HG02610 (cell line): ENCODE results near the gene MT1E.
"Not testable (repeated sequence)": the region's sequence is repeated elsewhere in the genome, so short reads cannot be mapped to it uniquely, and the experiment has no call there.

Experiments used
- ATAC-seq: cut with Tn5 transposase; IDR thresholded peaks from one replicate; pipeline ENCODE4 v1.9.1; 2021; ENCODE audit warnings: mild to moderate bottlenecking, moderate library complexity; ENCODE audit not compliant: unreplicated experiment

The MT1E gene

GRCh38 chr16:56606476-56607108 lies 19.0 kb upstream of the MT1E start:
- ATAC-seq: no peak

GRCh38 chr16:56607109-56607618 lies 18.4 kb upstream of the MT1E start:
- no peak for ATAC-seq

- no peak for ATAC-seq
Observed at GRCh38 chr16:56607675-56608042, 17.9 kb upstream of the MT1E start.

DNA sequence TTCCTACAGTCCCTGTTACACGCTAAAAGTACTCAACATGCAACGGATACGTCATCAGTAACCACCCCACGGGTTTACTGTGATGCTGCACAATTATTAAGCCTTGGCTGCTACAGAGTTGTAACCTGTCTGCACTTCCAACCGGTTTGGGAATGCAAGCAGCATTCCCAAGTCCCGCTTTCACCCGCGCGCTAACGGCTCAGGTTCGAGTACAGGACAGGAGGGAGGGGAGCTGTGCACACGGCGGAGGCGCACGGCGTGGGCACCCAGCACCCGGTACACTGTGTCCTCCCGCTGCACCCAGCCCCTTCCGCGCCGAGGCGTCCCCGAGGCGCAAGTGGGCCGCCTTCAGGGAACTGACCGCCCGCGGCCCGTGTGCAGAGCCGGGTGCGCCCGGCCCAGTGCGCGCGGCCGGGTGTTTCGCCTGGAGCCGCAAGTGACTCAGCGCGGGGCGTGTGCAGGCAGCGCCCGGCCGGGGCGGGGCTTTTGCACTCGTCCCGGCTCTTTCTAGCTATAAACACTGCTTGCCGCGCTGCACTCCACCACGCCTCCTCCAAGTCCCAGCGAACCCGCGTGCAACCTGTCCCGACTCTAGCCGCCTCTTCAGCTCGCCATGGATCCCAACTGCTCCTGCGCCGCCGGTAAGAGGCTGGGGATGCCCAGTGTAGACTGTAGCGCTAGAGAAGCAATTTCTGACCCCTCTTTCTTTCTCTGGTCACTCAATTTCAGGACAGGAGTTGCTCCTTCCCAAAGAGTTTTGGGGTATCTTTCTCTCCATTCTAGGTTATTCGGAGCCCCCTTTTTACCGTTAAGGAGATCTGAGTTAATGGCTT lies 17.3 kb upstream of the MT1E start, which contains the start of gene MT2A:
TSS of gene MT2A (plus strand) at position 542 of the 833 bp plus-strand sequence. CDS start at position 614, 72 bp downstream.
- peak; percentile 87 for ATAC-seq

- ATAC-seq: no peak
Observed at GRCh38 chr16:56608876-56609462, 16.6 kb upstream of the MT1E start.

GRCh38 chr16:56609463-56609921 lies 16.1 kb upstream of the MT1E start:
- peak; percentile 34 for ATAC-seq

GRCh38 chr16:56610017-56610608 lies 15.5 kb upstream of the MT1E start:
- peak; percentile 24 for ATAC-seq

DNA sequence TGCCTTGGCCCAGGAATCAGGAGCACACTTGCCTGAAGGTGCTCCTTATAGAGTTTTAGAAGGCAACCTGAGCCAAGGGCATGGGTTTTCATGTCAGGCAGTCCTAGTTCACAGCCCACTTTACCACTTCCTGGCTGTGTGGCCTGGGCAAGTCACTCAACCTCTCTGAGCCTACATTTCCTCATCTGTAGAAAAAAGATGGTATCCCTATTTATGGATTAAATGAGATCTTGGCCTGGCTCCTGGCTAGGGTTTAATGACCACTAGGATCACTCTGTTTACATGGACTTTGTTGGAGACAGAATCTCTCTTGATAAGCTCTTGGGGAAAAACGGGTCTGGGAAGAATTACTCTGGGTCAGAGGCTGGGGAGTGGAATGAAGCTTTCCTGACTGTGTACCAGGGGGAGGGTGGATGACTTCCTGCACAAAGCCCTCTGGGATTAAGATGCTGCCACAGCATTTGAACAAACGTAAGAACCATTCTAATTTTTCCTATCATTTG lies 14.9 kb upstream of the MT1E start:
- no peak for ATAC-seq

DNA sequence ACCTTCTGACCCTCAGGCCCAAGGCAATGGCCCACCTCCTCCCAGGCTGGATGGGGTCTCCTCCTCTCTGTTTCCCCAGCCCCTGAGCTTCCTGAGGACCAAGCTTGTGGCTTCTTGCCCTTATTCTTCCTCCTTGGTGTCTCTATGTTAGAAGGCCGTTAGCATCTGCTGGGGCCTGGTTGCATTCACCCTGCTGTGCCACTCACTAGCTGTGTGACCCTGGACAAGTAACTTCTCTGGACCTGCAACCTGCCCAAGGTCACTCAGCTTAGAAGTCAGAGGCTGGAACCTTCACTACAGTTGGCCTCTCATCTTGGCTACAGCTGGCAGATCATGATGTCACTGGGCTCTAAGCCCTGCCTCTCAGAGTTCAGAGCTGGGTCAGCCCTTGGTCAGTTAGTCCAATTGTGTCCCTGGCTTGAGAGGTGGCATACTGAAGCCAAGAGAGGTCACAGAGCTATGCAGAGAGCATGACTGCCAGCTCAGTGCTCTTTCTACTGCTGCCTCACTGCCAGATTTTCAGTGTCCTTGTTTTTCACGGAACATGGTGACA lies 14.2 kb upstream of the MT1E start:
- ATAC-seq: no peak

DNA sequence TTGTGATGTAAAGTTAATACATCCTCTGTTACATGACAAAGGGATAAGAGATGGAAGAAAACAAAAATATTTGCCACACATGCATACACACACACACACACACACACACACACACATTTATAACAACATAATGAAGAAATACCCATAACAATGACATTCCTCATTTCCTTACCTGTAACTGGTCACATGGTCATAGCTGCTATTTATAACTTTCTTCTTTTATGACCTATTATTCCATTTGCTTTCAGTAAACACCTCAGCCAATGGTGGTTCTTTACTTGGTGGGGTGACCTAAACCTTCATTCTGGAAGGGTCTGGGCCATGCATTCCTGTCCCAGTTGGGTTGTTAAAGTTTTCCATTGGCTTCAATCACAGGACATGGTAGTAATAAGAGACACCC lies 11.9 kb upstream of the MT1E start:
- ATAC-seq: no peak

DNA sequence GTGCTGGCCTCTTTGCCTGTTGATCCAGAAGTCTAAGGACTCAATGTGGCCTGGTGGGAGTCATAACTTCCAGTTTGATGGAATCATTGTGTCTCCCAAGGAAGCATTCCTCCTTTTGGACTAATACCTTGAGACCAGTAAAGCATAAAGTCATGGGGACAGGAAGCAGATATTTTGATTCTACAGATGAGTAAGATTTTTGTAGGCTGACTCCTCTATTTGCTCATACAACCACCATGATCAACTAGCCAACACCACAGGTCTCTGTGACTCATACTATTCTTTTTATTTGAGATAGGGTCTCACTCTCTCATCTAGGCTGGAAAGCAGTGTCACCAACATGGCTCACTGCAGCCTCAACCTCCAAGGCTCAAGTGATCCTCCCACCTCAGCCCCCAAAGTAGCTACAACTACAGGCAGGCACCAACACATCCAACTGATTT lies 11.0 kb upstream of the MT1E start:
- peak; percentile 72 for ATAC-seq

GRCh38 chr16:56615353-56615752 lies 10.2 kb upstream of the MT1E start:
- ATAC-seq: no peak

- no peak for ATAC-seq
Observed at GRCh38 chr16:56616608-56617211, 8.9 kb upstream of the MT1E start.

- ATAC-seq: no peak
Observed at GRCh38 chr16:56617212-56618085, 8.1 kb upstream of the MT1E start.

DNA sequence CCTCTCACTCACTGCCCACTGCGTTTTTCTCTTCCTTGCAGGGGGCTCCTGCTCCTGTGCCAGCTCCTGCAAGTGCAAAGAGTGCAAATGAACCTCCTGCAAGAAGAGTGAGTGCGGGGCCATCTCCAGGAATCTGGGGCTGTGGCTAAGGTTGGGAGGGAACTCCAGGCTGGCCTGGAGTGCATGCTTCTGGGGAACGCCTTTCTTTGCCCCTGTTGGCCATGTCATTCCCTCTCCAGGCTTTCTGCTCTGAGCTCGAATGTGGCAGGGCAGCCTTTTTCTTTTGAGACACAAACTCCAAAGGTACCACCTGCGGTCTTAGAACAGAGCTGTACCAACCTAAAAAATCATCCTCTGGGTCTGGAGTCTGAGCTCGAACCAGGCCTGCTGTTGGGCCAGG lies 7.4 kb upstream of the MT1E start:
- no peak for ATAC-seq

- no peak for ATAC-seq
Observed at GRCh38 chr16:56620339-56620897, 5.2 kb upstream of the MT1E start.

DNA sequence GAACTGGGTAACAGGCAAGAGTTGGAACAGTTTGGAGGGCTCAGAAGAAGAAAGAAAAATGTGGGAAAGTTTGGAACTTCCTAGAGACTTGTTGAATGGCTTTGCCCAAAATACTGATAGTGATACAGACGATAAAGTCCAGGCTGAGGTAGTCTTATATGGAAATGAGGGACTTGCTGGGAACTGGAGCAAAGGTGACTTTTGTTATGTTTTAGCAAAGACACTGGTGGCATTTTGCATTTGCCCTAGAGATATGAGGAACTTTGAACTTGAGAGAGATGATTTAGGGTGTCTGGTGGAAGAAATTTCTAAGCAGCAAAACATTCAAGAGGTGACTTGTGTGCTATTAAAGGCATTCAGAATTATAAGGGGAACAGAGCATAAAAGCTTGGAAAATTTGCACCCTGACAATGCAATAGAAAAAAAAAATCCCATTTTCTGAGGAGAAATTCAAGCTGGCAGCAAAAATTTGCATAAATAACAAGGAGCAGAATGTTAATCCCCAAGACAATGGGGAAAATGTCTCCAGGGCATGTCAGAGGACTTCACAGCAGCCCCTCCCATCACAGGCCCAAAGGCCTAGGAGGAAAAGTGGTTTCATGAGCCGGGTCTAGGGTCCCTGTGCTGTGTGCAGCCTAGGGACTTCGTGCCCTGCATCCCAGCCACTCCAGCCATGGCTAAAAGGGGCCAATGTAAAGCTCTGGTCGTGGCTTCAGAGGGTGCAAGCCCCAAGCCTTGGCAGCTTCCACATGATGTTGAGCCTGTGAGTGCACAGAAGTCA lies 3.7 kb upstream of the MT1E start:
- ATAC-seq: not testable (repeated sequence)

- not testable (repeated sequence) for ATAC-seq
Observed at GRCh38 chr16:56623184-56623583, 2.4 kb upstream of the MT1E start.
